ENCODE measurements around the gene PLBD1. TPM values are rescaled to one million over a fixed set of nuclear protein-coding genes. Genes with fewer than 3 reads are reported as not detected.

Gene PLBD1
- total RNA-seq, 1 donor from 2014 or later, result 3.5 TPM

GRCh38 chr12:14473707-14474287, 93.9 kb downstream of the PLBD1 start:
- H3K27me3 Mint-ChIP-seq (ENCODE audit: low read depth), result peaks cover 2% of the 10 kb centered on the region

DNA sequence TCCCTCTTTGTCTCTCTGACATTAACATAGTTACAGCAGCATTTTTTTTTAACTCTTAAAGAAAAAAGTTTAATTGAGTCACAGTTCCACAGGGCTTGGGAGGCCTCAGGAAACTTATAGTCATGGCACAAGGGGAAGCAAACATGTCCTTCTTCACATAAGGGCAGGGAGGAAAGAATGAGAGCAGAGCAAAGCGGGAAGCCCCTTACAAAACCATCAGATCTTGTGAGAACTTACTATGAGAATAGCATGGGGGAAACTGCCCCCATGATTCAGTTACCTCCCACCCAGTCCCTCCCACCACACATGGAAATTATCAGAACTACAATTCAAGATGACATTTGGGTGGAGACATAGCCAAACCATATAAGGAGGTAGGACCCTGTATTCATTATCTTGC, 96.2 kb downstream of the PLBD1 start:
- Mint-ChIP-seq H3K4me1 (no peaks in the 10 kb centered on the region), H3K27ac (ENCODE audit: unreplicated experiment) (no peak overlapping the region), H3K9me3 (peaks cover 30% of the 10 kb centered on the region), H3K27me3 (ENCODE audit: low read depth) (peaks cover 2% of the 10 kb centered on the region), H3K4me3 (peak overlapping the region; percentile 57), H3K36me3 (ENCODE audit: low read depth) (peaks cover 73% of the 10 kb centered on the region)
- TF ChIP-seq CTCF (conservative IDR thresholded peaks at IDR 0.05), result no peak
- DNase-seq (ENCODE audit: low read depth, low spot score), result no peak

More at GRCh38 chr12:14473707-14474287, 93.9 kb downstream of the PLBD1 start:
- no peak for DNase-seq (ENCODE audit: low read depth, low spot score)
- peaks cover 73% of the 10 kb centered on the region for H3K36me3 Mint-ChIP-seq (ENCODE audit: low read depth)
- TF ChIP-seq CTCF (conservative IDR thresholded peaks at IDR 0.05), result no peak
- no peaks in the 10 kb centered on the region for H3K4me1 Mint-ChIP-seq
- peaks cover 30% of the 10 kb centered on the region for H3K9me3 Mint-ChIP-seq
- no peak overlapping the region for H3K27ac Mint-ChIP-seq (ENCODE audit: unreplicated experiment)
- no peak overlapping the region for H3K4me3 Mint-ChIP-seq

GRCh38 chr12:14460212-14460841, 107.4 kb downstream of the PLBD1 start:
- Mint-ChIP-seq H3K27me3 (ENCODE audit: low read depth) (no peaks in the 10 kb centered on the region), H3K4me3 (no peak overlapping the region), H3K4me1 (peaks cover 4% of the 10 kb centered on the region), H3K36me3 (ENCODE audit: low read depth) (peaks cover 30% of the 10 kb centered on the region), H3K9me3 (no peaks in the 10 kb centered on the region), H3K27ac (ENCODE audit: unreplicated experiment) (no peak overlapping the region)
- TF ChIP-seq CTCF (conservative IDR thresholded peaks at IDR 0.05), result no peak
- DNase-seq (ENCODE audit: low read depth, low spot score), result no peak

DNA sequence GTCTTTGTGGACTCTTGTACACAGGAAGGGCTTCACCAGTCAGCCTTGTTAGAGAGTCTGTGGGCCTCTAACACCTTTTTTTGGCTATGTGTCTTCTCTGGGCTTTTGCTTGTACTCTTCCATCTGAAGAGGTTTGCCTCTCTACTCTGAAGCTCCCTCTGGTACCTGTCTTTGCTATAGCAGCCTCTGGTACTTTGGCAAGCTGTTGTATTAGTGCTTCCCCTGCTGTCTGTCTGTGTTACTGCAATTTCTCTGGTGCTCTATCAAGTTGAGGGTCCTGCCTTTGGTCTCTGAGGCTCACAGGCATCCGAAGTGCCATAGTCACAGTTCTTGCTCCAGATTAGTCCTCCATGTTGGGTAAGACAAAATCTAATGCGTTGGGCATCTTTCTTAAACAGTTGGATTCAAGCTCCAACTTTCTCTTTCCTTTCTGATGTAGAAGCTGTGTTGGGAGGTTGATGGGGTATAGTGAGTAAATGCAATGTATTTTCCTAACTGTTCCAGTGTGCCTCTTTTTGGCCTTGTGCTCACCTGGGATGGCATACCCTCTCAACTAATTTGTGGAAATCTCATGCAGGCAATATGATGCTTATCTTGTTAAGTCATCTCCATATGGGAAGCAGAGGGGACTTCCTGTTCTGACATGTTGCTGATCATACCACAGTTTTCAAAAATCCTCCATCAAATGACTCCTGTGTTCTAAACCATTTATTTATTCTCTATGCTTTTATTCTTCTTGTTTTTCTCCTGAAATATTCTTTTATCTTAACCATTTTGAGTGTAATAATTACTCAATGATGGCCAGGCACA, 113.4 kb downstream of the PLBD1 start:
- peak; percentile 68 for TF ChIP-seq CTCF (conservative IDR thresholded peaks at IDR 0.05)
- DNase-seq (ENCODE audit: low read depth, low spot score), result no peak
- Mint-ChIP-seq H3K9me3 (no peaks in the 10 kb centered on the region), H3K27me3 (ENCODE audit: low read depth) (no peaks in the 10 kb centered on the region), H3K36me3 (ENCODE audit: low read depth) (peaks cover 44% of the 10 kb centered on the region), H3K4me3 (no peak overlapping the region), H3K4me1 (peaks cover 21% of the 10 kb centered on the region), H3K27ac (ENCODE audit: unreplicated experiment) (no peak overlapping the region)

Other genes starting within 250 kb of the PLBD1 start
- gene ATF7IP, start 202.2 kb downstream of the PLBD1 start, total RNA-seq, result 204 and 212 TPM in 2 replicates
- not detected in 2 replicates for gene GUCY2C, start 128.7 kb upstream of the PLBD1 start, total RNA-seq
- gene WBP11, start 235.6 kb upstream of the PLBD1 start, total RNA-seq, result 101 and 109 TPM in 2 replicates
- gene C12orf60, start 235.8 kb upstream of the PLBD1 start, total RNA-seq, result 2.5 and 2.9 TPM in 2 replicates
- not detected in 2 replicates for gene SMCO3, start 246.3 kb upstream of the PLBD1 start, total RNA-seq

Measured in neural crest cell (in vitro differentiated cells).